Nephron (organoid): ENCODE data around the gene KCNH2.

Experiments used
- H3K27ac Mint-ChIP-seq, 3 experiments: 2 replicates each; pipeline ENCODE4 v1.8.0; 2020; ENCODE audit warnings: mixed read lengths in 3 of 3, mild to moderate bottlenecking in 2 of 3, moderate library complexity in 1 of 3
- H3K27me3 Mint-ChIP-seq: 2 replicates; pipeline ENCODE4 v1.8.0; 2021; ENCODE audit warnings: low read depth, mild to moderate bottlenecking, moderate library complexity, mixed read lengths
- H3K36me3 Mint-ChIP-seq: 2 replicates; pipeline ENCODE4 v1.8.0; 2020; ENCODE audit warnings: low read depth, mixed read lengths
- H3K4me1 Mint-ChIP-seq: 2 replicates; pipeline ENCODE4 v1.8.0; 2020; ENCODE audit warnings: mixed read lengths
- H3K4me3 Mint-ChIP-seq, 3 experiments: 2 replicates each; pipeline ENCODE4 v1.8.0; 2020; ENCODE audit warnings: mild to moderate bottlenecking in 3 of 3, mixed read lengths in 3 of 3, moderate library complexity in 2 of 3
- H3K9me3 Mint-ChIP-seq: 2 replicates; pipeline ENCODE4 v1.8.0; 2020; ENCODE audit warnings: mixed read lengths
- TF ChIP-seq, protein P1 (sequence below), 3 experiments: fragments of 200-600 bp; sonication (generic); IDR thresholded peaks; one replicate each; pipeline ENCODE4 v1.5.0; 2021; ENCODE audit warnings: antibody characterized with exemption in 3 of 3; ENCODE audit not compliant: unreplicated experiment in 3 of 3

Gene KCNH2

GRCh38 chr7:150927956-150928344, 50.2 kb downstream of the KCNH2 start:
- Mint-ChIP-seq H3K4me3 (no peak overlapping the region), H3K9me3 (no peaks in the 10 kb centered on the region), H3K27ac (peak overlapping the region in 1 of 3 experiments; percentile 1), H3K36me3 (no peaks in the 10 kb centered on the region), H3K27me3 (no peaks in the 10 kb centered on the region), H3K4me1 (peaks cover 18% of the 10 kb centered on the region)
- TF ChIP-seq, protein P1, sequence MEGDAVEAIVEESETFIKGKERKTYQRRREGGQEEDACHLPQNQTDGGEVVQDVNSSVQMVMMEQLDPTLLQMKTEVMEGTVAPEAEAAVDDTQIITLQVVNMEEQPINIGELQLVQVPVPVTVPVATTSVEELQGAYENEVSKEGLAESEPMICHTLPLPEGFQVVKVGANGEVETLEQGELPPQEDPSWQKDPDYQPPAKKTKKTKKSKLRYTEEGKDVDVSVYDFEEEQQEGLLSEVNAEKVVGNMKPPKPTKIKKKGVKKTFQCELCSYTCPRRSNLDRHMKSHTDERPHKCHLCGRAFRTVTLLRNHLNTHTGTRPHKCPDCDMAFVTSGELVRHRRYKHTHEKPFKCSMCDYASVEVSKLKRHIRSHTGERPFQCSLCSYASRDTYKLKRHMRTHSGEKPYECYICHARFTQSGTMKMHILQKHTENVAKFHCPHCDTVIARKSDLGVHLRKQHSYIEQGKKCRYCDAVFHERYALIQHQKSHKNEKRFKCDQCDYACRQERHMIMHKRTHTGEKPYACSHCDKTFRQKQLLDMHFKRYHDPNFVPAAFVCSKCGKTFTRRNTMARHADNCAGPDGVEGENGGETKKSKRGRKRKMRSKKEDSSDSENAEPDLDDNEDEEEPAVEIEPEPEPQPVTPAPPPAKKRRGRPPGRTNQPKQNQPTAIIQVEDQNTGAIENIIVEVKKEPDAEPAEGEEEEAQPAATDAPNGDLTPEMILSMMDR (IDR thresholded peaks at IDR 0.05; ENCODE audit: unreplicated experiment in 3 of 3) = no peak

GRCh38 chr7:150927157-150927955, 50.8 kb downstream of the KCNH2 start:
- TF ChIP-seq, protein P1 (IDR thresholded peaks at IDR 0.05; ENCODE audit: unreplicated experiment in 3 of 3) = no peak
- Mint-ChIP-seq H3K27me3 (no peaks in the 10 kb centered on the region), H3K9me3 (no peaks in the 10 kb centered on the region), H3K4me1 (peaks cover 21% of the 10 kb centered on the region), H3K36me3 (no peaks in the 10 kb centered on the region), H3K27ac (peak overlapping the region in 1 of 3 experiments; percentile 1), H3K4me3 (no peak overlapping the region)

GRCh38 chr7:150926066-150926465, 52.1 kb downstream of the KCNH2 start:
- Mint-ChIP-seq H3K9me3 (no peaks in the 10 kb centered on the region), H3K27me3 (no peaks in the 10 kb centered on the region), H3K36me3 (no peaks in the 10 kb centered on the region), H3K27ac (no peak overlapping the region), H3K4me3 (no peak overlapping the region), H3K4me1 (peaks cover 22% of the 10 kb centered on the region)
- TF ChIP-seq, protein P1 (IDR thresholded peaks at IDR 0.05; ENCODE audit: unreplicated experiment in 3 of 3) = no peak

- Mint-ChIP-seq H3K4me1 (peaks cover 22% of the 10 kb centered on the region), H3K27me3 (no peaks in the 10 kb centered on the region), H3K4me3 (no peak overlapping the region), H3K36me3 (no peaks in the 10 kb centered on the region), H3K9me3 (no peaks in the 10 kb centered on the region), H3K27ac (peak overlapping the region; percentile 16 to 40 (median 24))
- TF ChIP-seq, protein P1 (IDR thresholded peaks at IDR 0.05; ENCODE audit: unreplicated experiment in 3 of 3) = no peak
Measured at GRCh38 chr7:150924369-150924781, 53.7 kb downstream of the KCNH2 start.

- no peaks in the 10 kb centered on the region for H3K9me3 Mint-ChIP-seq
- no peaks in the 10 kb centered on the region for H3K36me3 Mint-ChIP-seq
- H3K4me3 Mint-ChIP-seq = no peak overlapping the region
- H3K27me3 Mint-ChIP-seq = peaks cover 3% of the 10 kb centered on the region
- peaks cover 26% of the 10 kb centered on the region for H3K4me1 Mint-ChIP-seq
- TF ChIP-seq, protein P1 (IDR thresholded peaks at IDR 0.05; ENCODE audit: unreplicated experiment in 3 of 3) = no peak
- no peak overlapping the region for H3K27ac Mint-ChIP-seq
Measured at GRCh38 chr7:150923802-150924201, 54.3 kb downstream of the KCNH2 start.

DNA sequence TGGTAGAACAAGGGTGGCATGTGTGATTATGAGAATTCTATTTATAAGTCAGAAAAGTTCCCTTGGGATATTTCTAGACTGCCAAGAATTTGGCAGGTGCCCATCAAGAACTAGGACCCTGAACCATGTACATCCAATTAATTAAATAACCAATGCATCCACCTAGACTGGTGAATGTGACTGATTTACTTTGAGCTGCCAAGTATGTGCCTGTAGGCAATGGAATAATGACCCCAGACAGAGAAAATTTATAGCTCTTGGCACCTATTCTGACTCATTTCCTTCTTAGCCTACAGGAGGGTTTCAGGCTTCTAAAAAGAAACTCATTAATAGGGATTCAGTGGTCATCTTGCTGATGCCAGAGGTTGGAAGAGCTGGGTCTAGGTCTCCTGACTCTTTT, 54.9 kb downstream of the KCNH2 start:
- H3K27ac Mint-ChIP-seq = no peak overlapping the region
- H3K27me3 Mint-ChIP-seq = peaks cover 3% of the 10 kb centered on the region

More for the DNA sequence above, 54.9 kb downstream of the KCNH2 start:
- peaks cover 28% of the 10 kb centered on the region for H3K4me1 Mint-ChIP-seq
- TF ChIP-seq, protein P1 (IDR thresholded peaks at IDR 0.05; ENCODE audit: unreplicated experiment in 3 of 3) = no peak
- no peaks in the 10 kb centered on the region for H3K9me3 Mint-ChIP-seq
- no peaks in the 10 kb centered on the region for H3K36me3 Mint-ChIP-seq
- no peak overlapping the region for H3K4me3 Mint-ChIP-seq
